Spinal cord (tissue), 10 donors: ENCODE data around the gene CACNA1H. TPM values are rescaled to one million over a fixed set of nuclear protein-coding genes. Genes with fewer than 3 reads are reported as not detected.
"Not testable (repeated sequence)": the region's sequence is repeated elsewhere in the genome, so short reads cannot be mapped to it uniquely, and the experiment has no call there.

Experiments
- DNase-seq, 6 donors: peaks; one replicate each; pipeline versions ENCODE4 v3.0.0 to v3.0.0-alpha.2; 2013 to 2015; ENCODE audit warnings: low spot score in 6 of 6, low read depth in 4 of 6
- H3K27ac ChIP-seq: one replicate; pipeline ENCODE4 v1.5.1; 2013; ENCODE audit warnings: low read depth, low read length, control low read depth
- H3K27me3 ChIP-seq: one replicate; pipeline ENCODE4 v1.6.1; 2013; ENCODE audit warnings: low read length; ENCODE audit not compliant: control insufficient read depth, insufficient read depth
- H3K36me3 ChIP-seq: one replicate; pipeline ENCODE4 v1.6.1; 2013; ENCODE audit warnings: low read length; ENCODE audit not compliant: control insufficient read depth, insufficient read depth
- H3K4me1 ChIP-seq: one replicate; pipeline ENCODE4 v1.6.1; 2013; ENCODE audit warnings: low read length; ENCODE audit not compliant: control insufficient read depth, insufficient read depth
- H3K4me3 ChIP-seq: one replicate; pipeline ENCODE4 v1.5.1; 2013; ENCODE audit warnings: low read depth, low read length, control low read depth
- H3K9me3 ChIP-seq: one replicate; pipeline ENCODE4 v1.6.1; 2013; ENCODE audit warnings: low read length; ENCODE audit not compliant: control insufficient read depth, insufficient read depth
- WGBS: methylation state at CpG from one replicate; pipeline ENCODE4 v1.1.5; 2013; ENCODE audit warnings: missing lambda C conversion rate; ENCODE audit not compliant: insufficient coverage; 5-methylcytosine and 5-hydroxymethylcytosine counted together
- polyA plus RNA-seq, 2 donors: library from polyadenylated mRNA; unstranded; fragments of 120-200 nt; gene quantifications; one replicate each; pipeline ENCODE4 v1.2.1, GENCODE V29; 2013; ENCODE audit not compliant: insufficient read length in 2 of 2
- total RNA-seq, 2 donors: library from RNA; depleted of rRNA in 1 of 2; stranded (reverse); fragments of 120-200 nt in 1 of 2; fragments of >200 nt in 1 of 2; gene quantifications; one replicate each; pipeline versions ENCODE4 v1.2.3 to v1.2.4, GENCODE V29; 2013 to 2014
- donor health status: healthy.

Gene CACNA1H
- total and polyA plus RNA-seq, 4 donors: 7.8 to 20.1 (median 13.1) TPM

GRCh38 chr16:1197237-1197866 is 44.4 kb downstream of the CACNA1H start:
- no peak overlapping the region for H3K27ac ChIP-seq
- H3K4me1 ChIP-seq: peaks cover 23% of the 10 kb centered on the region
- H3K36me3 ChIP-seq: peaks cover 57% of the 10 kb centered on the region
- H3K4me3 ChIP-seq: no peak overlapping the region
- 75% methylated on average over 19 of the region's 19 CpGs for WGBS
- no peaks in the 10 kb centered on the region for H3K27me3 ChIP-seq
- no peaks in the 10 kb centered on the region for H3K9me3 ChIP-seq
- no peak for DNase-seq

- no peak for DNase-seq
- Histone ChIP-seq H3K9me3 (no peaks in the 10 kb centered on the region), H3K27me3 (no peaks in the 10 kb centered on the region), H3K36me3 (peaks cover 66% of the 10 kb centered on the region), H3K27ac (no peak overlapping the region), H3K4me1 (peaks cover 16% of the 10 kb centered on the region), H3K4me3 (no peak overlapping the region)
- WGBS: 91% methylated on average over 18 of the region's 18 CpGs
Observed at GRCh38 chr16:1198194-1198593, 45.3 kb downstream of the CACNA1H start.

- H3K27ac ChIP-seq, H3K9me3 ChIP-seq, DNase-seq, H3K4me1 ChIP-seq, H3K27me3 ChIP-seq, H3K4me3 ChIP-seq: not testable (repeated sequence)
- H3K36me3 ChIP-seq: peaks cover 69% of the 10 kb centered on the region
- WGBS: 87% methylated on average over 10 of the region's 44 CpGs
Observed at GRCh38 chr16:1198671-1199346, 45.9 kb downstream of the CACNA1H start.

- 85% methylated on average over 9 of the region's 19 CpGs for WGBS
- H3K27me3 ChIP-seq: no peaks in the 10 kb centered on the region
- no peak for DNase-seq
- H3K36me3 ChIP-seq: peaks cover 75% of the 10 kb centered on the region
- peaks cover 4% of the 10 kb centered on the region for H3K4me1 ChIP-seq
- H3K27ac ChIP-seq: no peak overlapping the region
- H3K9me3 ChIP-seq: no peaks in the 10 kb centered on the region
- no peak overlapping the region for H3K4me3 ChIP-seq
Observed at GRCh38 chr16:1199347-1200013, 46.6 kb downstream of the CACNA1H start.

- H3K36me3 ChIP-seq: peaks cover 78% of the 10 kb centered on the region
- WGBS: 94% methylated on average over 38 of the region's 38 CpGs
- H3K4me1 ChIP-seq: no peaks in the 10 kb centered on the region
- no peak overlapping the region for H3K27ac ChIP-seq
- no peak overlapping the region for H3K4me3 ChIP-seq
- no peak for DNase-seq
- H3K27me3 ChIP-seq: no peaks in the 10 kb centered on the region
- no peaks in the 10 kb centered on the region for H3K9me3 ChIP-seq
Observed at GRCh38 chr16:1200014-1200627, 47.2 kb downstream of the CACNA1H start.

- Histone ChIP-seq H3K9me3 (no peaks in the 10 kb centered on the region), H3K4me1 (no peaks in the 10 kb centered on the region), H3K36me3 (peaks cover 80% of the 10 kb centered on the region), H3K27me3 (no peaks in the 10 kb centered on the region), H3K27ac (no peak overlapping the region), H3K4me3 (no peak overlapping the region)
- WGBS: 92% methylated on average over 25 of the region's 25 CpGs
- DNase-seq: no peak
Observed at GRCh38 chr16:1201444-1201843, 48.5 kb downstream of the CACNA1H start.

- 90% methylated on average over 18 of the region's 18 CpGs for WGBS
- Histone ChIP-seq H3K27me3 (no peaks in the 10 kb centered on the region), H3K36me3 (peaks cover 80% of the 10 kb centered on the region), H3K4me1 (no peaks in the 10 kb centered on the region), H3K4me3 (no peak overlapping the region), H3K9me3 (no peaks in the 10 kb centered on the region), H3K27ac (no peak overlapping the region)
- DNase-seq: no peak
Observed at GRCh38 chr16:1202274-1202673, 49.4 kb downstream of the CACNA1H start.

- Histone ChIP-seq H3K27me3 (no peaks in the 10 kb centered on the region), H3K9me3 (no peaks in the 10 kb centered on the region), H3K27ac (no peak overlapping the region), H3K36me3 (peaks cover 93% of the 10 kb centered on the region), H3K4me1 (no peaks in the 10 kb centered on the region), H3K4me3 (no peak overlapping the region)
- WGBS: 93% methylated on average over 15 of the region's 21 CpGs
- DNase-seq: no peak
Observed at GRCh38 chr16:1204933-1205332, 52.0 kb downstream of the CACNA1H start.

GRCh38 chr16:1206326-1206725 is 53.4 kb downstream of the CACNA1H start:
- Histone ChIP-seq H3K27me3 (no peaks in the 10 kb centered on the region), H3K4me3 (no peak overlapping the region), H3K9me3 (no peaks in the 10 kb centered on the region), H3K36me3 (peaks cover 94% of the 10 kb centered on the region), H3K4me1 (no peaks in the 10 kb centered on the region), H3K27ac (no peak overlapping the region)
- DNase-seq: no peak
- 75% methylated on average over 9 of the region's 9 CpGs for WGBS
